ENCODE data around the gene SELENOO.
A peak's percentile ranks its signal among the peaks of the same experiment; 100 is the strongest.

SELENOO gene

DNA sequence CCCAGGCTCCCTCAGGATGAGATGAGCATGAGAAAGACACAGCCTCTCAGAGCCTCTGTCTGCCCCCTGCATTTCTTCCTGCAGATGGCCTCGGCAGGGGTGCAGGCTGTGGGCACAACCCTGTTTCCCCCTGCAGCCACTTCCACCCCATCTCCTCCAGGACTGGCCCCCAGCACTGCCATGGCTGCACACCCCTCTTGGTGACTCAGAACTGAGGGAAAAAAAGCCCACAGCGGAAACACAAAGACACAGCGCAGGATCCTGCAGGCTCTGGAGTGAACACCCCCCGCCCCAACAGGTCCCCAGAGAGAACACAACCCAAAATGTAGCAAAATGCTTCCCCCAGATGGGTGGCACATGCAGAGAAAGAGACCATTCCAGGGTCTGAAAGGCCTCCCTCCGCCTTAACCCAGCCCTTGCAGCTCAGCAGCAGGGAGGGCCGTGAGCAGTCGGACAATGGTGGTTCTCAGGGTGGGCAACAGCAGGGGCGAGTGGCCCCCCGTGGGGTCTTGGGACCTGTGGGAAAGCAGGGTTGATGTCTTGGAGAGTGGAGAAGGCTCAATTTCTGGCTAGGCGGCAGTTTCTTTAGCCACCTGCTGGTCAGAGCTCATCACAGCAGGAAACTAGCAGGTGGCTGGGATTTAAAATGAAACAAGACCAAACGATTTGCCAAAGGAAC lies 36.1 kb downstream of the SELENOO start:
- DNase-seq (ENCODE audit: low read depth in 2 of 2) = no peak

- DNase-seq (ENCODE audit: low read depth in 2 of 2) = no peak
Measured at GRCh38 chr22:50238755-50239154, 37.9 kb downstream of the SELENOO start.

DNA sequence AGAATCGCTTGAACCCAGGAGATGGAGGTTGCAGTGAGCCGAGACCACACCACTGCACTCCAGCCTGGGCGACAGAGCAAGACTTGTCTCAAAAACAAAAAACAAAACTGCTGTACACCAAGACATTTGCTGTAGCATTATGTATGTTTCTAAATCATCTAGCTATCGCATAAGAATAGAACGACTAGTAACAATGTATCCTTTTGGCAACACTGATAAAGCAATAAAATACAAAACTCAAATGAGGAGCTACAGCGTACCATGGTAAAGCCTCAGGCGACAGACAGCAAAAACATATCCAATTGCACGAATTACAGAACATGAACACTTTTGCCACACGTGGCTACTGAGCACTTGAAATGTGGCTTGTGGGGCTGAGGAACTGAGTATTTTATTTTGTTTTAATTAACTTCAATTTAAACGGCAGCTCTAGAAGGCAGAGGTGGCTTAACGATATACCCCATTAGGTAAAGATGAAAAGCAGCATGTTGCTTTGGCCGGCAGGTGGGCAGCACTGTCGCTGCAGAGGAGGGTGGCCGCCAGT lies 41.7 kb downstream of the SELENOO start:
- DNase-seq (ENCODE audit: low read depth in 2 of 2) = no peak

DNA sequence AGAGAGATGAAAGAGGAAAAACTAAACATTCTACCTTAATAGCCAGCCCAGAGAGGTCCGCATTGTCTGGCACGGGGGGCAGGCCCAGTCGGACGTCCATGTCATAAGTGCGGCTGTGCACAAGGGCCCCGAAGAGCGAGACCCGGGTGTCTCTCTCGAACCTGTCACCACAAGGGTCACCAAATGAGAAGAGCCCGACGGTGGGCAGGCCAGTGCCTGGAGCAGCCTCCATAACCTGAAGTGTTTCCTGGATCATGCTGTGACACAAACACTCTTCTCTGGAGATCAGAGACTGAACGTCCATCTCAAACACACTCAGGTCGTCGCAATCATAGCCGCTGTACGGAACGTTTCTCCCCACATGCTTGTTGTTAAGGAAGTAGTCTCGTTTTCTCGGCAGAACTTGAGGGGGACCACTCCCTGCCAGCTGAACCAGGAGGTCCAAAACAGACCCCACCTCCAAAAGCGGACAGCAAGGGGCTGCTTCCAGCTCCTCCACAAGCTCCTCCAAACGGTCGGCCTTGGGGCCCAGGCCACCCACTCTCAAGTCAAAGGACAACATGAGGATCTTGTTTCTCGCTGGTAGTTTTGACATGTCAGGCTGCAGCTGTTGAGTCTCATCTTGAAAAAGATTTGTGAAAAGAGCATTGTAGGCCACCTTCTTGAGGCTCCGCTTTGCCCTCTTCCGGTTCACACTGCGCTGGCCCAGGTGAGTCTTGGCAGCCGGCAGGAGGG lies 43.0 kb downstream of the SELENOO start:
- no peak for DNase-seq (ENCODE audit: low read depth in 2 of 2)

DNA sequence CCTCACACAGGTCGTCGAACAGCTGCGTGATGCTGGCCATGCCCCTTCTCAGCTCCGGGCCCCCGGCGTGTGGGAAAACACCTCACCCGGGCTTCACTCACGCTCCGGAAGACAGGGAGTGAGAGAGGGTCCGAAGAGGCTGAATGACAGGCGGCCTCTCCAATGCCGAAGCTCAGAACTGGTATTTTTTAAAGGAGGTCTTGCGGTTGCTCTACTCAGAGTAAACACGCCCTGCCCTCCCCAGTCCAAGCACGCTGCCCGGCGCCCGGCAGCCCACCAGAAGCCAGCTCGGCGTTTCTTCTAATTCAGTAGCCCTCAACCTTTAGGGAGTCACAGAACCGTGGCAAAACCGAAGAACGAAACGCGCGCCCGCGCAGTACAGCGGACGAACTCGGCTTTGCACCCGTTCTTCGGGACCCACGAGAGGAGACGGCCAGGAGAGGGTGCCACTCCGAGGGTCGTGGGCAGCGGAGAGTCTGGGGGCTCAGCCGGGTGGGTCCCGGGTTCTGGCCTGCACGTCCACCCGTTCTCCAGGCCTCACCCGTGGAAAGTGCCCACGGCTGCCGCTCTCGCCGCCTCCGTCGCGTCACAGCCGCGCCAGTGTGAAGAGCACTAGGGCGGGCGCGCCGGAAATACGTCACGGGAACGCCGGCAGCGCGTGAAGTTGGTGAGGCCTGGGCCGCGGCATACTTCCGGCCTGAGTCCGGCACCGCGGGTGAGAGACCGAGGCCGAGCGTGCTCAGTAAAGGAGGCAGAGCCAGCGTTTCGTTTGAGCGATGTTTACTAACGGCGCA lies 43.8 kb downstream of the SELENOO start, which contains the start of gene TUBGCP6:
Gene TUBGCP6, minus strand, starts transcription at position 604 of the 794 bp plus-strand sequence. Its CDS starts 564 bp downstream, at position 40.
- peak; percentile 88 to 91 for DNase-seq (ENCODE audit: low read depth in 2 of 2)

GRCh38 chr22:50245214-50246072 lies 44.6 kb downstream of the SELENOO start:
- no peak for DNase-seq (ENCODE audit: low read depth in 2 of 2)

DNA sequence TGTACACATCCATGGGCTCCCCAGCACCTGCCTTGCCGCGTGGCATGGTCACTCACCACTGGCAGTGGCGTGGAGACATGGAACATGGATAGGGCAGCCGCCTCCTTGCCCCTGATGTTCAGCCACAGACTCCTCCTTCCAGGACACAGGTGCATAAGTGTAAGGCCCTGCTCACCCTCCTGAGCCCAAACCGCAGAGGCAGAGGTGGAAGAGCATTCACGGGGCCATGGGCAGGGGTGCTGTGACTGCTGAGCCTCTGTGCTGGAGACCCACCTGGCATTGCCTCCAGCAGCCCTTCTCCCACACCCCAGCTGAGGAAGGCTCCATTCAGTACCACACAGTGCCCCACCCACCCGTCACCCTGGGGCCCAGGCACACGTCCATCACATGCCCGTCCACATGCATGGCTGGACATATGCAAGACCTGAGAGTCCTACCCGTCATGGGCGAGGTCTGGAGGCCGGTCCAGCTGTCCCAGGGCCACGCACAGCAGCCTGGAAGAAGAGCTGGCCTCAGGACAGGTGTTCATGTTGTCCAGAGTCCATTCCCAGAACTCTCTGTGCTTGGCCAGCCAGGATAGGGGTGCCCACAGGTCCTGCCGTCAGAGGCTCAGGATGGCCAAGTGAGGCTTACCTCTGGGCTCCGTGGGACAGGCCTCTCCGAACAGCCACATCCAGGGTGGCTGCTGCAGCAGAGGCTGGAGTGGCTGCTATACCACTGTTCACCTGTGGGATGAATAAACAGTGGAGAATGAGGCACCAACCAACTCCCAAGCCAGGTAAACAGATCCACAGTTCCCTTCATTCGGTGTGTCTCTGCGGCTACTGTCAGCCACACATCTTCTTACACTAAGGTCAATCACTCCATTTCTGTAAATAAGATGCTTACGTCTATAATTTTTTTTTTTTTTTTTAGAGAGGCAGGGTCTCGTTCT lies 45.7 kb downstream of the SELENOO start:
- DNase-seq (ENCODE audit: low read depth in 2 of 2) = no peak

DNA sequence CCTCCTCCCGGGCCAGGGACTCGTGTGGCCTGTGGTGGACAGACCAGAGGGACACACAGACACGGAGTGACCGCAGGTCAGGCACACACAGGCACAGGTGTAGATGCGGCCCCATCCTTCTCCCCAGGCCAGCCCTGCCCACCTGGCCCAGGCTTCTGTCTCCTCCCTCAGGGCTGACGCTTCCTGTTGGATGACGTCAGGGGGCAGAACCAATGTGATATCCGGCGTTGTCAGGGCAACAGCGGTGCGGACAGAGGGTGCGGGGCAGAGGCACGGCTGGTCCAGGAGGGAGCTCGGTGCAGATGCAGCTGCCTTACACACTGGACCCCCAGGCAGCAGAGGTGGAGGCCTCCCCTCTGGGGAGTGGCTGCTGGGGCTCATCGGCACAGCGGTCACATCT lies 46.9 kb downstream of the SELENOO start:
- no peak for DNase-seq (ENCODE audit: low read depth in 2 of 2)

DNA sequence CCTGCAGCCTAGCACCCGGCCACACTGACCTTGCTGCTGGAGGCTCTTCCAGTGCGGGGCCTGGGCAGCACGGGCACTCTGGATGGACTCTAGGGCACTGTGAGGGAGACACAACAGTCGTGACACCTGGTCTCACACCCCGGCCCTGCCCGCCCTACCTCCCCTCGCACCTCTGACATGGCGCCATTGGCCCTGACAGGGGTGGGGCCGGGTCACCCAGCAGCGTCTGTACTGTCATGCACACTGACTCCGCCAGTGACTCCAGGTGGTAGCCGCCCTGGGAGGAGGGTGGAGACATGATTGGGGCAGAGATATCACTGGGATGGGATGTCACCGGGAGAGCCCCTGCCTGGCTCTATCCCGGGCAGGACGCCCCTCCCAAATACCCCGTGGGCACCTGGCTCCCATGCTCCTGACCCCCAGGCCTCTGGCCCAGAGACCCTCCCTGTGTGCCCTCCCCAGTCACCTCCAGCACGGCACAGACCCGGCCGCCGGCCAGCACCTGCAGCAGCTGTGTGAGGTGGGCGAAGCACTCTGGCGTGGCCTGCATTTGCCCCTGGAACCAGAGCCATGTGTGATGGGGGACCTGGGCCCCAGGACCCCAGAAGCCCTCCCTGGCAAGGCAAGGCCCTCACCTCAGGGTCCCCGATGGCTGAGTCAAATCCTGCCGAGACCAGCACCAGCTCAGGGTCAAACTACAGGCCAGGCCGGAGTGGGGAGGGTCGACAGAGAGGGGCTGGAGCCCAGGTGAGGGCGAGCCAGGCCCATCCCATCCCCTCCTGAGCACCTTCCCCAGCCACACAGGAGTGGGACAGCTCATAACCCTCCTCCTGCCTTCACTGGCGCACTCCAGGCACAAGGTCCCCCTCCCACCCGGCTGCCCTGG lies 47.6 kb downstream of the SELENOO start:
- no peak for DNase-seq (ENCODE audit: low read depth in 2 of 2)

GRCh38 chr22:50249341-50250248 lies 48.8 kb downstream of the SELENOO start:
- DNase-seq (ENCODE audit: low read depth in 2 of 2) = no peak

GRCh38 chr22:50250249-50250554 lies 49.4 kb downstream of the SELENOO start:
- DNase-seq (ENCODE audit: low read depth in 2 of 2) = no peak

- DNase-seq (ENCODE audit: low read depth in 2 of 2) = peak; percentile 68 to 80
Measured at GRCh38 chr22:50250555-50251476, 50.0 kb downstream of the SELENOO start, which contains the start of gene HDAC10. Gene HDAC10, minus strand, starts transcription at chr22:50251265. Its CDS starts 233 bp downstream, at chr22:50251032.

DNA sequence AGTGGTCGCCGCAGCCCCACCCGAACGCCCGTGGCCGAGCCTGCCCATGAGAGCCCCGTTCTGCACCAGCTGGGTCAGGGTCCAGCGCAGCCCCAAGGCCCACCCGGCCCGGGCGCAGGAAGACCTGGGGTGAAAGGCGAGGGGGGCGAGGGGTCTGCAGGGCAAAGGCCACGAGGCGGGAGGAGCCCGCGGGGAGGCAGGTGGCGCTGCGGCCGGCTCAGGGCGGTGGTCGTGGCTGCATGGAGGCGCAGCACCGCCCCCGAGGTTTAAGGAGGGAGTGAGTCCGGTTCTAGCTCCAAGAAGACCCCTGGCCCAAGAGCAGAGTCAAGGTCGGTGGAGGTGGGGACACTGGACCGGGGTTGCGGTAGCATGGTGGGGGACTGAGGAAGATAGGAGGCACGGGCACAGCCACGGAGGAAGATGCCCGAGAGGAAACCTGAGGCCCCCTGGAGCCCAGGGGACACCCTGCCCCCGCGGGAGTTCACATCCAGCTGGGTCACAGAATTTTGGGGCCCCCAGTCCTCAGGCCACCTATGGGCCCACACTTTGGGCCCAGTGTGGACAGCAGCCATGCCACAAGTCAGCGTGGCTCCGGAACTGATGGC lies 50.8 kb downstream of the SELENOO start:
- DNase-seq (ENCODE audit: low read depth in 2 of 2) = no peak

DNA sequence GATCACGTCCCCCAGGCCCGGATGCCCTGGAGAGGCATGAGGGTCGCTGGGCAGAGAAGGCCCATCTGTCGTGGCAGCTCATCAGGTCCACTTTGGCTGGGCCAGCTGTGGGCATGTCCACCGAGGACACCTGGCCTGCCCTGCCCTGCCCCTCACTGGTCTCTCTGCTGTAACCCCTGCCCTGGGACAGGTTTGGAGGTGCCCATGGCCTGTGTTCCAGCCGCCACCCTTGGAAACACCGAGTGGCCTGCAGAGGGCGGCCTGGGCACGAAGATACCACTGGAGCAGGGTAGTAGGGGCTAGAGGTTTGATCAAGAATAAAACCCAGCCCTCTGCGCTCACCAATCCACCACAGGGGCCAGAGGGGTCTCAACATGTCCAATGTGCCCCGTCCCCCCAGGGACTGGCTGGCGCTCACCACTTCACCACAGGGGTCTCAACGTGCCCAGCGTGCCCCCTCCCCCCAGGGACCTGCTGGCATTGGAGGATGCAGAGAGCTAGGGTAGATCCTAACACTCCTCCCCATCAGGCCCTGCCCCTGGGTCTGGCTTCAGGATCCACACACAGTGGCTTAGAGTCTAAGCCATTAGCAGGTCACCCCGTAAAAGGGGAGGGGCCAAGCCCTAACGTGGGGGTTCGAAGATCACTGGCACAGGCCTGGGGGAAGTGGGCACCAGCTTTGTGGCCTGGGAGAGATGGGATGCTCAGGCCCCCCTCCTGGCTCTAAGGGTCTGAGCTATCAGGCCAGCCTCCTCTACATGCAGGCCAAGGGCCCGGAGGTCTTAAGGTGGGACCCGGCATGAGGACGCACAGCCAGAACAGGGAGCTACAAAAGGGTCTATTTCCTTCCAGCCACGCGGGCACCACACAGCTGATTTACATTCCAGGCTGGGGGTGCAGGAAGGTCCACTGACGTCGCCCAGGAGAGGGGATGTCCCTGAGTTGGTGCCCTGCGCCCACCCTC lies 51.6 kb downstream of the SELENOO start:
- DNase-seq (ENCODE audit: low read depth in 2 of 2) = peak in 1 of 2 experiments; percentile 57

All from stimulated activated CD4-positive, alpha-beta T cell treated with anti-CD3 and anti-CD28 coated beads, Interleukin-12 subunit alpha, Interleukin-12 subunit beta, amount 100 ng/mL, for 24 hours (primary cell).